Measurements from ENCODE around the gene PRKCH. TPM values are rescaled to one million over a fixed set of nuclear protein-coding genes. Genes with fewer than 3 reads are reported as not detected.

Gene PRKCH
- total RNA-seq, 1 donor from 2014 or later = 43.0 TPM

GRCh38 chr14:61542848-61543790 is 221.7 kb downstream of the PRKCH start:
- DNase-seq (ENCODE audit: low spot score) = no peak

- no peak for DNase-seq (ENCODE audit: low spot score)
These were observed 222.6 kb downstream of the PRKCH start for GRCh38 chr14:61543946-61544345.

- no peak for DNase-seq (ENCODE audit: low spot score)
These were observed 223.3 kb downstream of the PRKCH start for GRCh38 chr14:61544448-61545330.

- DNase-seq (ENCODE audit: low spot score) = no peak
These were observed 224.5 kb downstream of the PRKCH start for GRCh38 chr14:61545726-61546455.

- DNase-seq (ENCODE audit: low spot score) = no peak
These were observed 226.0 kb downstream of the PRKCH start for GRCh38 chr14:61547186-61548069.

- no peak for DNase-seq (ENCODE audit: low spot score)
These were observed 228.0 kb downstream of the PRKCH start for GRCh38 chr14:61549425-61549824.

- no peak for DNase-seq (ENCODE audit: low spot score)
These were observed 230.0 kb downstream of the PRKCH start for GRCh38 chr14:61551384-61551783.

GRCh38 chr14:61552241-61552640 is 230.9 kb downstream of the PRKCH start:
- no peak for DNase-seq (ENCODE audit: low spot score)

- no peak for DNase-seq (ENCODE audit: low spot score)
These were observed 232.6 kb downstream of the PRKCH start for GRCh38 chr14:61553730-61554641.

- DNase-seq (ENCODE audit: low spot score) = no peak
These were observed 233.9 kb downstream of the PRKCH start for GRCh38 chr14:61555056-61555838.

GRCh38 chr14:61556455-61556854 is 235.1 kb downstream of the PRKCH start:
- DNase-seq (ENCODE audit: low spot score) = no peak

GRCh38 chr14:61557262-61557661 is 235.9 kb downstream of the PRKCH start:
- DNase-seq (ENCODE audit: low spot score) = no peak

- no peak for DNase-seq (ENCODE audit: low spot score)
These were observed 236.5 kb downstream of the PRKCH start for GRCh38 chr14:61557854-61558253.

- no peak for DNase-seq (ENCODE audit: low spot score)
These were observed 236.9 kb downstream of the PRKCH start for GRCh38 chr14:61558271-61558670.

GRCh38 chr14:61559641-61560201 is 238.3 kb downstream of the PRKCH start:
- DNase-seq (ENCODE audit: low spot score) = no peak

GRCh38 chr14:61560323-61560722 is 238.9 kb downstream of the PRKCH start:
- DNase-seq (ENCODE audit: low spot score) = no peak

- DNase-seq (ENCODE audit: low spot score) = no peak
These were observed 239.7 kb downstream of the PRKCH start for GRCh38 chr14:61561104-61561503.

- DNase-seq (ENCODE audit: low spot score) = no peak
These were observed 240.4 kb downstream of the PRKCH start for GRCh38 chr14:61561657-61562276.

Measured in mesenteric fat pad (tissue), 1 donor.